SU-DHL-6 (cell line): ENCODE measurements around the gene RNASE13.

Experiments
- H2AFZ ChIP-seq: fragments of 200-600 bp; sonication (generic); 2 replicates; pipeline ENCODE4 v1.6.1; 2014; ENCODE audit warnings: low read depth, mild to moderate bottlenecking, moderate library complexity, mixed read lengths, antibody characterized with exemption, low read length; ENCODE audit not compliant: severe bottlenecking
- H3F3A ChIP-seq: fragments of 200-600 bp; shearing (Covaris generic); 2 replicates; pipeline ENCODE4 v1.6.0; 2016; ENCODE audit warnings: antibody characterized with exemption, mild to moderate bottlenecking; ENCODE audit not compliant: insufficient read depth
- H3K27ac ChIP-seq: fragments of 200-600 bp; sonication (generic); 2 replicates; pipeline ENCODE4 v1.5.1; 2016; ENCODE audit warnings: low read depth, mild to moderate bottlenecking, low read length, moderate library complexity, mixed read lengths
- H3K27me3 ChIP-seq: fragments of 200-600 bp; sonication (generic), shearing (Covaris generic); 2 replicates; pipeline ENCODE4 v1.6.0; 2014; ENCODE audit warnings: mild to moderate bottlenecking, low read length
- H3K36me3 ChIP-seq: fragments of 200-600 bp; sonication (generic); 2 replicates; pipeline ENCODE4 v1.6.1; 2014; ENCODE audit warnings: mild to moderate bottlenecking, low read length, mixed read lengths
- H3K4me2 ChIP-seq: fragments of 300-600, 200-600 bp; shearing (Covaris generic), sonication (generic); 2 replicates; pipeline ENCODE4 v1.6.0; 2014; ENCODE audit warnings: low read length, low read depth, mild to moderate bottlenecking; ENCODE audit not compliant: poor library complexity, severe bottlenecking
- H3K4me3 ChIP-seq: fragments of 200-600 bp; sonication (generic); 2 replicates; pipeline ENCODE4 v1.5.1; 2014; ENCODE audit warnings: antibody characterized with exemption, low read length, mild to moderate bottlenecking, mixed read lengths; ENCODE audit not compliant: insufficient read depth, poor library complexity, severe bottlenecking
- H3K79me2 ChIP-seq: fragments of 200-600 bp; sonication (generic); 2 replicates; pipeline ENCODE4 v1.6.1; 2014; ENCODE audit warnings: mild to moderate bottlenecking, low read length, moderate library complexity; ENCODE audit not compliant: insufficient read depth
- H3K9ac ChIP-seq: fragments of 200-600 bp; sonication (generic); 2 replicates; pipeline ENCODE4 v1.7.0; 2014; ENCODE audit warnings: mild to moderate bottlenecking, low read length
- H3K9me2 ChIP-seq: fragments of 200-600 bp; sonication (generic); replicated peaks from 2 replicates; pipeline ENCODE4 v1.6.1; 2014; ENCODE audit warnings: low read length; ENCODE audit not compliant: insufficient read depth
- H3K9me3 ChIP-seq: fragments of 200-600 bp; sonication (generic); 2 replicates; pipeline ENCODE4 v1.6.1; 2014; ENCODE audit warnings: low read length, mixed read lengths; ENCODE audit not compliant: insufficient read depth
- H4K20me1 ChIP-seq: fragments of 200-600 bp; sonication (generic); 2 replicates; pipeline ENCODE4 v1.6.1; 2014; ENCODE audit warnings: low read depth, mild to moderate bottlenecking, antibody characterized with exemption, low read length, moderate library complexity, mixed read lengths
- CTCF ChIP-seq: fragments of 200-600 bp; sonication (generic); IDR thresholded peaks from one replicate; pipeline ENCODE4 v1.5.1; 2017; ENCODE audit warnings: antibody characterized with exemption, mild to moderate bottlenecking, low read length, moderate library complexity; ENCODE audit not compliant: insufficient read depth, poor library complexity, severe bottlenecking
- EZH2phosphoT487 ChIP-seq: fragments of 200-600 bp; sonication (generic), shearing (Covaris generic); conservative IDR thresholded peaks from 2 replicates; pipeline ENCODE4 v1.6.1; 2018; ENCODE audit warnings: mild to moderate bottlenecking, antibody characterized with exemption, low read length, moderate library complexity, mixed read lengths

The RNASE13 gene

DNA sequence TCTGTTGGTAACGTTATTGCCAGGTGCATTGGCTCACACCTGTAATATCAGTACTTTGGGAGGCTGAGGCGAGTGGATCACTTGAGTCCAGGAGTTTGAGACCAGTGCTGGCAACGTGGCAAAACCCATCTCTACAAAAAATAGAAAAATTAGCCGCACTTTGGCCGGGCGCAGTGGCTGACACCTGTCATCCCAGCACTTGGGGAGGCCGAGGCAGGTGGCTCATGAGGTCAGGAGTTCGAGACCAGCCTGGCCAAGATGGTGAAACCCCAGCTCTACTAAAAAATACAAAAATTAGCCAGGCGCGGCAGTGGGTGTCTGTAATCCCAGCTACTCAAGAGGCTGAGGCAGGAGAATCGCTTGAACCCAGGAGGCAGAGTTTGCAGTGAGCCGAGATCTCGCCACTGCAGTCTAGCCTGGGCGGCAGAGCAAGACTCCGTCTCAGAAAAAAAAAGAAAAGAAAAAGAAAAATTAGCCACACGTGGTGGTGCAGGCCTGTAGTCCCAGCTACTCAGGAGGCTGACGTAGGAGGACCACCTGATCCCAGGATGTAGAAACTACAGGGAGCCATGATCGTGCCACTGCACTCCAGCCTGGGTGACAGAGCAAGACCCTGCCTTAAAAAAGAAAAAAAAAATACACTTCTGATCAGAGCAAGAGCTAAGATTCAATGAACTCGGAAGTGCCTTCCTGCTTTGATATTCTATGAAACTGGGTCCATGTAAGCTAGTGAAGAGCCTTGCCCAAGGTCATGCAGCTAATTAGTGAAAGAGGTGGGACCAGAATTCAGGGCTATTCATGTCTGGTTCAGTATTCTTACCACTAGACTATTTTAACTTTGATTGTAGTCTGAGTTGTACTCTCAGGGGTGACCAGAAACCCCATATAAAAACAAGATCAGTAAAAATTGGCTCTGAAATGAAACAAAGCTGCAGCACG is 18.8 kb upstream of the RNASE13 start:
- H3K4me3 ChIP-seq = no peak overlapping the region
- no peak overlapping the region for H3K27ac ChIP-seq
- H3K4me2 ChIP-seq = no peak overlapping the region
- H3K9me2 ChIP-seq = no peaks in the 10 kb centered on the region
- no peaks in the 10 kb centered on the region for H3K9me3 ChIP-seq
- no peak overlapping the region for H2AFZ ChIP-seq
- H3F3A ChIP-seq = no peaks in the 10 kb centered on the region
- H3K36me3 ChIP-seq = no peaks in the 10 kb centered on the region
- no peaks in the 10 kb centered on the region for H4K20me1 ChIP-seq
- TF ChIP-seq CTCF = no peak
- no peak for TF ChIP-seq EZH2phosphoT487
- H3K79me2 ChIP-seq = no peaks in the 10 kb centered on the region
- H3K9ac ChIP-seq = no peak overlapping the region
- no peaks in the 10 kb centered on the region for H3K27me3 ChIP-seq

- Histone ChIP-seq H3K27ac (no peak overlapping the region), H2AFZ (no peak overlapping the region), H3K36me3 (no peaks in the 10 kb centered on the region), H4K20me1 (no peaks in the 10 kb centered on the region), H3K4me3 (no peak overlapping the region), H3K79me2 (no peaks in the 10 kb centered on the region), H3K9ac (no peak overlapping the region), H3K4me2 (no peak overlapping the region), H3K9me2 (no peaks in the 10 kb centered on the region), H3K27me3 (no peaks in the 10 kb centered on the region), H3K9me3 (no peaks in the 10 kb centered on the region), H3F3A (no peaks in the 10 kb centered on the region)
- TF ChIP-seq EZH2phosphoT487 (no peak), CTCF (no peak)
Measured at GRCh38 chr14:21050597-21050996, 16.0 kb upstream of the RNASE13 start.

GRCh38 chr14:21049271-21049673 is 14.7 kb upstream of the RNASE13 start:
- TF ChIP-seq CTCF (no peak), EZH2phosphoT487 (no peak)
- H3F3A ChIP-seq = no peaks in the 10 kb centered on the region
- no peaks in the 10 kb centered on the region for H4K20me1 ChIP-seq
- no peaks in the 10 kb centered on the region for H3K79me2 ChIP-seq
- H3K9me2 ChIP-seq = no peaks in the 10 kb centered on the region
- H3K27me3 ChIP-seq = no peaks in the 10 kb centered on the region
- no peak overlapping the region for H2AFZ ChIP-seq
- H3K36me3 ChIP-seq = no peaks in the 10 kb centered on the region
- no peaks in the 10 kb centered on the region for H3K9me3 ChIP-seq
- no peak overlapping the region for H3K4me3 ChIP-seq
- no peak overlapping the region for H3K9ac ChIP-seq
- H3K27ac ChIP-seq = no peak overlapping the region
- H3K4me2 ChIP-seq = no peak overlapping the region
